Common myeloid progenitor, CD34-positive (primary cell): ENCODE measurements around the gene SELENON.

Experiments used
- CTCF ChIA-PET: fragments of 350-600 bp; sonication (Branson Sonifier 250); formaldehyde crosslinking; loops from one replicate; lab custom pipeline; 2021; ENCODE audit warnings: antibody characterized with exemption; lab: Charles Lee
- POLR2A ChIA-PET: fragments of 350-600 bp; sonication (Branson Sonifier 250); formaldehyde crosslinking; loops from one replicate; lab custom pipeline; 2021; ENCODE audit warnings: antibody characterized with exemption; lab: Charles Lee
- DNase-seq, 3 donors: peaks; one replicate each; pipeline versions ENCODE4 v3.0.0 to v3.0.0-alpha.2; 2013
- H3K27ac ChIP-seq, 2 experiments: 1 replicate in 1 of 2; 2 replicates in 1 of 2; pipeline ENCODE4 v1.7.0; 2013; ENCODE audit warnings: inconsistent platforms in 2 of 2, low read length in 2 of 2, mild to moderate bottlenecking in 2 of 2, low read depth in 1 of 2, moderate library complexity in 1 of 2; ENCODE audit not compliant: severe bottlenecking in 2 of 2, insufficient read depth in 1 of 2, poor library complexity in 1 of 2
- H3K27me3 ChIP-seq, 5 experiments: replicated peaks in 2 of 5; 1 replicate in 3 of 5; 2 replicates in 2 of 5; pipeline versions ENCODE4 v1.6.1 to v1.7.0; 2013; ENCODE audit warnings: low read length in 4 of 5, mild to moderate bottlenecking in 2 of 5, moderate library complexity in 2 of 5, inconsistent platforms in 1 of 5; ENCODE audit not compliant: insufficient read depth in 5 of 5, control insufficient read depth in 4 of 5
- H3K36me3 ChIP-seq, 4 experiments: 1 replicate in 2 of 4; 2 replicates in 2 of 4; pipeline versions ENCODE4 v1.6.1 to v1.7.0; 2013; ENCODE audit warnings: low read length in 3 of 4, control low read depth in 1 of 4, mild to moderate bottlenecking in 1 of 4; ENCODE audit not compliant: control insufficient read depth in 4 of 4, insufficient read depth in 4 of 4
- H3K4me1 ChIP-seq, 4 experiments: 1 replicate in 3 of 4; 2 replicates in 1 of 4; pipeline versions ENCODE4 v1.6.1 to v1.7.1; 2013; ENCODE audit warnings: low read length in 3 of 4, mild to moderate bottlenecking in 3 of 4, control low read depth in 1 of 4, inconsistent platforms in 1 of 4, moderate library complexity in 1 of 4; ENCODE audit not compliant: control insufficient read depth in 4 of 4, insufficient read depth in 4 of 4; ENCODE audit errors: control extremely low read depth in 1 of 4
- H3K4me3 ChIP-seq, 7 experiments: 1 replicate in 4 of 7; 2 replicates in 3 of 7; pipeline versions ENCODE4 v1.5.1 to v1.7.0; 2013; ENCODE audit warnings: mild to moderate bottlenecking in 7 of 7, low read length in 6 of 7, moderate library complexity in 6 of 7, inconsistent platforms in 2 of 7, low read depth in 2 of 7, control low read depth in 1 of 7; ENCODE audit not compliant: insufficient read depth in 4 of 7, control insufficient read depth in 1 of 7; ENCODE audit errors: extremely low read depth in 1 of 7
- H3K9me3 ChIP-seq, 5 experiments: 1 replicate in 4 of 5; 2 replicates in 1 of 5; pipeline versions ENCODE4 v1.6.1 to v1.7.1; 2013; ENCODE audit warnings: low read length in 4 of 5, mild to moderate bottlenecking in 2 of 5, inconsistent platforms in 1 of 5, low read depth in 1 of 5, moderate library complexity in 1 of 5; ENCODE audit not compliant: control insufficient read depth in 4 of 5, insufficient read depth in 2 of 5; ENCODE audit errors: control extremely low read depth in 1 of 5
- WGBS: methylation state at CpG from one replicate; pipeline ENCODE4 v1.1.5; 2013; ENCODE audit not compliant: insufficient coverage; 5-methylcytosine and 5-hydroxymethylcytosine counted together

The SELENON gene

GRCh38 chr1:25848531-25848930, 48.5 kb downstream of the SELENON start:
- CTCF ChIA-PET, result interaction anchor here (0.7 to 1.7 kb wide), 3 partner anchors 11 to 25 kb away, joined by 3 to 4 read pairs (median 3); no protein-coding TSS in a partner anchor
- Histone ChIP-seq H3K27me3 (no peaks in the 10 kb centered on the region), H3K9me3 (no peaks in the 10 kb centered on the region), H3K27ac (no peak overlapping the region), H3K4me3 (no peak overlapping the region), H3K4me1 (peaks cover 0 to 14% (median 2%) of the 10 kb centered on the region in 4 experiments), H3K36me3 (peaks cover 0 to 1% (median 0%) of the 10 kb centered on the region in 4 experiments)
- no CpG with 5 or more reads among the region's 1 CpG for WGBS
- no peak for DNase-seq
- POLR2A ChIA-PET, result no interaction called here

GRCh38 chr1:25854554-25854953, 54.6 kb downstream of the SELENON start:
- CTCF ChIA-PET, result no interaction called here
- H3K4me1 ChIP-seq, result peaks cover 5 to 9% (median 8%) of the 10 kb centered on the region in 4 experiments
- H3K4me3 ChIP-seq, result no peak overlapping the region
- H3K27ac ChIP-seq, result no peak overlapping the region
- DNase-seq, result no peak
- POLR2A ChIA-PET, result interaction anchor here (0.6 kb wide), 1 partner anchor 1325 kb away, joined by 7 read pairs; no protein-coding TSS in a partner anchor
- no peaks in the 10 kb centered on the region for H3K9me3 ChIP-seq
- H3K36me3 ChIP-seq, result peaks cover 0 to 7% (median 0%) of the 10 kb centered on the region in 4 experiments
- WGBS, result 83% methylated on average over 1 of the region's 2 CpGs
- H3K27me3 ChIP-seq, result no peaks in the 10 kb centered on the region

- Histone ChIP-seq H3K9me3 (no peaks in the 10 kb centered on the region), H3K4me3 (no peak overlapping the region), H3K27me3 (no peaks in the 10 kb centered on the region), H3K36me3 (peaks cover 0 to 7% (median 0%) of the 10 kb centered on the region in 4 experiments), H3K27ac (no peak overlapping the region), H3K4me1 (peaks cover 13 to 31% (median 29%) of the 10 kb centered on the region in 4 experiments)
- WGBS, result 95% methylated on average over 3 of the region's 11 CpGs
- CTCF ChIA-PET, result interaction anchor here (0.8 kb wide), 2 partner anchors 19 to 242 kb away, joined by 3 read pairs; no protein-coding TSS in a partner anchor
- POLR2A ChIA-PET, result no interaction called here
- no peak for DNase-seq
These were observed 56.9 kb downstream of the SELENON start for GRCh38 chr1:25856856-25857255.

GRCh38 chr1:25858494-25858893, 58.5 kb downstream of the SELENON start:
- no peak for DNase-seq
- Histone ChIP-seq H3K27me3 (no peaks in the 10 kb centered on the region), H3K9me3 (no peaks in the 10 kb centered on the region), H3K27ac (peak overlapping the region in 1 of 2 experiments; percentile 94), H3K4me1 (peaks cover 13 to 46% (median 45%) of the 10 kb centered on the region in 4 experiments), H3K4me3 (peak overlapping the region; percentile 46 to 90 (median 78)), H3K36me3 (peaks cover 0 to 18% (median 11%) of the 10 kb centered on the region in 4 experiments)
- ChIA-PET CTCF (interaction anchor here (1.4 kb wide), 1 partner anchor 37 kb away, joined by 3 read pairs; no protein-coding TSS in a partner anchor), POLR2A (no interaction called here)
- WGBS, result 66% methylated on average over 7 of the region's 7 CpGs

GRCh38 chr1:25858906-25859789, 59.2 kb downstream of the SELENON start, which contains the start of gene AUNIP:
Gene AUNIP, minus strand, starts transcription at chr1:25859457. Its CDS starts 100 bp downstream, at chr1:25859357.
- H3K36me3 ChIP-seq, result peaks cover 0 to 22% (median 14%) of the 10 kb centered on the region in 4 experiments
- H3K9me3 ChIP-seq, result no peaks in the 10 kb centered on the region
- peak within 1 kb of the TSS; percentile 79 to 94 for H3K27ac ChIP-seq
- ChIA-PET CTCF (interaction anchor here (0.6 kb wide), 1 partner anchor 751 kb away, joined by 5 read pairs; no protein-coding TSS in a partner anchor), POLR2A (no interaction called here)
- H3K4me3 ChIP-seq, result peak within 1 kb of the TSS; percentile 46 to 90 (median 78)
- DNase-seq, result peak; percentile 91 to 94 (median 93)
- H3K27me3 ChIP-seq, result no peaks in the 10 kb centered on the region
- H3K4me1 ChIP-seq, result peaks cover 13 to 46% (median 45%) of the 10 kb centered on the region in 4 experiments
- whole genome bisulfite sequencing, result under 1% methylated on average over 75 of the region's 77 CpGs

- H3K4me3 ChIP-seq, result peak overlapping the region in 6 of 7 experiments; percentile 13 to 90 (median 82)
- 39% methylated on average over 10 of the region's 16 CpGs for WGBS
- peak overlapping the region; percentile 43 to 80 for H3K27ac ChIP-seq
- H3K36me3 ChIP-seq, result peaks cover 0 to 23% (median 16%) of the 10 kb centered on the region in 4 experiments
- ChIA-PET POLR2A (interaction anchor here (1.3 kb wide), 1 partner anchor 9 kb away, joined by 3 read pairs; no protein-coding TSS in a partner anchor), CTCF (interaction anchor here (0.7 to 1.8 kb wide), 2 partner anchors 19 to 134 kb away, joined by 3 to 4 read pairs; no protein-coding TSS in a partner anchor)
- H3K9me3 ChIP-seq, result no peaks in the 10 kb centered on the region
- H3K27me3 ChIP-seq, result no peaks in the 10 kb centered on the region
- peaks cover 13 to 49% (median 45%) of the 10 kb centered on the region in 4 experiments for H3K4me1 ChIP-seq
- peak in 2 of 3 donors; percentile 29 to 41 for DNase-seq
These were observed 61.6 kb downstream of the SELENON start for GRCh38 chr1:25861316-25862286.
